ENCODE results near the gene KLHL26.

GRCh38 chr19:18656337-18657086 lies 19.7 kb downstream of the KLHL26 start:
- TF ChIP-seq CTCF (conservative IDR thresholded peaks at IDR 0.05; ENCODE audit: low read depth, low read length) (no peak), EZH2 (IDR thresholded peaks at IDR 0.05; ENCODE audit: low read length, unreplicated experiment) (no peak)
